Hepatocyte (in vitro differentiated cells): ENCODE results near the gene MACF1. TPM values are rescaled to one million over a fixed set of nuclear protein-coding genes. Genes with fewer than 3 reads are reported as not detected.
"Not testable (repeated sequence)": the region's sequence is repeated elsewhere in the genome, so short reads cannot be mapped to it uniquely, and the experiment has no call there.

Source experiments
- DNase-seq: peaks from one replicate; pipeline ENCODE4 v3.0.0-alpha.2; 2016; ENCODE audit warnings: low spot score
- H2AFZ ChIP-seq: fragments of 200-600 bp; sonication (generic); 2 replicates; pipeline ENCODE4 v1.6.0; 2016; ENCODE audit warnings: antibody characterized with exemption, mild to moderate bottlenecking
- H3K27ac ChIP-seq: fragments of 200-600 bp; sonication (generic); 2 replicates; pipeline ENCODE4 v1.5.1; 2016; ENCODE audit warnings: mild to moderate bottlenecking
- H3K27me3 ChIP-seq: fragments of 200-600 bp; sonication (generic); 2 replicates; pipeline ENCODE4 v1.6.1; 2016
- H3K36me3 ChIP-seq: fragments of 200-600 bp; sonication (generic); replicated peaks from 2 replicates; pipeline ENCODE4 v1.5.1; 2016; ENCODE audit warnings: low read depth; ENCODE audit not compliant: insufficient read depth
- H3K4me1 ChIP-seq: fragments of 200-600 bp; sonication (generic); 2 replicates; pipeline ENCODE4 v1.5.1; 2016; ENCODE audit warnings: mild to moderate bottlenecking, moderate library complexity; ENCODE audit not compliant: insufficient read depth
- H3K4me2 ChIP-seq: fragments of 200-600 bp; sonication (generic); 2 replicates; pipeline ENCODE4 v1.6.0; 2016
- H3K4me3 ChIP-seq: fragments of 200-600 bp; sonication (generic); 2 replicates; pipeline ENCODE4 v1.5.1; 2016; ENCODE audit warnings: mild to moderate bottlenecking
- H3K79me2 ChIP-seq: fragments of 200-600 bp; sonication (generic); 2 replicates; pipeline ENCODE4 v1.6.0; 2017; ENCODE audit warnings: mild to moderate bottlenecking
- H3K9me2 ChIP-seq: fragments of 200-600 bp; sonication (generic); replicated peaks from 2 replicates; pipeline ENCODE4 v1.6.0; 2017; ENCODE audit warnings: mild to moderate bottlenecking; ENCODE audit not compliant: insufficient read depth
- H3K9me3 ChIP-seq: fragments of 200-600 bp; sonication (generic); 2 replicates; pipeline ENCODE4 v1.5.1; 2016; ENCODE audit warnings: low read depth, mild to moderate bottlenecking
- H4K20me1 ChIP-seq: fragments of 200-600 bp; sonication (generic); 2 replicates; pipeline ENCODE4 v1.6.0; 2016; ENCODE audit warnings: mild to moderate bottlenecking; ENCODE audit not compliant: insufficient read depth, poor library complexity, severe bottlenecking
- EZH2 ChIP-seq: fragments of 200-600 bp; sonication (generic); IDR thresholded peaks from 2 replicates; pipeline ENCODE4 v1.6.1; 2016; ENCODE audit warnings: antibody characterized with exemption, mild to moderate bottlenecking, borderline replicate concordance
- EZH2phosphoT487 ChIP-seq: fragments of 200-600 bp; sonication (generic); IDR thresholded peaks from one replicate; pipeline ENCODE4 v1.6.1; 2018; ENCODE audit warnings: antibody characterized with exemption, mild to moderate bottlenecking, low read depth, moderate library complexity; ENCODE audit not compliant: unreplicated experiment, severe bottlenecking
- WGBS: methylation state at CpG from one replicate; pipeline ENCODE4 v1.1.6; 2016; ENCODE audit warnings: low lambda C conversion rate; ENCODE audit errors: missing lambda C conversion rate; 5-methylcytosine and 5-hydroxymethylcytosine counted together
- polyA plus RNA-seq: library from polyadenylated mRNA; unstranded; fragments of >200 nt; fragmentation: Nextera tagmentation; extraction: Ambion mirVana; gene quantifications from 2 replicates; pipeline ENCODE4 v1.2.1, GENCODE V29; 2016
- total RNA-seq: library from RNA; depleted of rRNA; stranded (reverse); fragments of >200 nt; gene quantifications from 2 replicates; pipeline ENCODE4 v1.2.3, GENCODE V29; 2014
- TF ChIP-seq, protein P1 (sequence below): fragments of 200-600 bp; sonication (generic); IDR thresholded peaks from 2 replicates; pipeline ENCODE4 v1.5.1; 2016; ENCODE audit warnings: antibody characterized with exemption, mild to moderate bottlenecking; ENCODE audit not compliant: poor library complexity

MACF1 gene
- total and polyA plus RNA-seq, 2 experiments from 2014 or later, result 47.1 to 136 TPM

- WGBS, result 0% methylated on average over 50 of the region's 112 CpGs
- Histone ChIP-seq H4K20me1 (no peaks in the 10 kb centered on the region), H3K79me2 (no peaks in the 10 kb centered on the region), H3K4me2 (peak within 1 kb of the TSS; percentile 92), H3K27me3 (peaks cover 29% of the 10 kb centered on the region), H3K4me3 (peak within 1 kb of the TSS; percentile 33), H3K9me3 (no peaks in the 10 kb centered on the region), H3K9me2 (no peaks in the 10 kb centered on the region), H3K4me1 (no peaks in the 10 kb centered on the region), H3K36me3 (no peaks in the 10 kb centered on the region), H3K27ac (no peak within 1 kb of the TSS), H2AFZ (peak within 1 kb of the TSS; percentile 63)
- TF ChIP-seq, protein P1, sequence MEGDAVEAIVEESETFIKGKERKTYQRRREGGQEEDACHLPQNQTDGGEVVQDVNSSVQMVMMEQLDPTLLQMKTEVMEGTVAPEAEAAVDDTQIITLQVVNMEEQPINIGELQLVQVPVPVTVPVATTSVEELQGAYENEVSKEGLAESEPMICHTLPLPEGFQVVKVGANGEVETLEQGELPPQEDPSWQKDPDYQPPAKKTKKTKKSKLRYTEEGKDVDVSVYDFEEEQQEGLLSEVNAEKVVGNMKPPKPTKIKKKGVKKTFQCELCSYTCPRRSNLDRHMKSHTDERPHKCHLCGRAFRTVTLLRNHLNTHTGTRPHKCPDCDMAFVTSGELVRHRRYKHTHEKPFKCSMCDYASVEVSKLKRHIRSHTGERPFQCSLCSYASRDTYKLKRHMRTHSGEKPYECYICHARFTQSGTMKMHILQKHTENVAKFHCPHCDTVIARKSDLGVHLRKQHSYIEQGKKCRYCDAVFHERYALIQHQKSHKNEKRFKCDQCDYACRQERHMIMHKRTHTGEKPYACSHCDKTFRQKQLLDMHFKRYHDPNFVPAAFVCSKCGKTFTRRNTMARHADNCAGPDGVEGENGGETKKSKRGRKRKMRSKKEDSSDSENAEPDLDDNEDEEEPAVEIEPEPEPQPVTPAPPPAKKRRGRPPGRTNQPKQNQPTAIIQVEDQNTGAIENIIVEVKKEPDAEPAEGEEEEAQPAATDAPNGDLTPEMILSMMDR, result no peak
- no peak for TF ChIP-seq EZH2
- TF ChIP-seq EZH2phosphoT487, result no peak
- DNase-seq, result peak; percentile 79
Observed at GRCh38 chr1:39491146-39491921, 286.8 kb downstream of the MACF1 start, which contains the start of gene BMP8A. Gene BMP8A, plus strand, starts transcription at chr1:39491636. Its CDS starts 356 bp downstream, at chr1:39491992.

GRCh38 chr1:39492118-39493042 is 287.9 kb downstream of the MACF1 start:
- not testable (repeated sequence) for H3K4me1 ChIP-seq, H4K20me1 ChIP-seq, DNase-seq, H3K4me3 ChIP-seq, H2AFZ ChIP-seq, H3K36me3 ChIP-seq, H3K27ac ChIP-seq, H3K79me2 ChIP-seq, H3K9me2 ChIP-seq, H3K9me3 ChIP-seq
- H3K4me2 ChIP-seq, result peak overlapping the region; percentile 92
- 26% methylated on average over 40 of the region's 67 CpGs for WGBS
- peaks cover 29% of the 10 kb centered on the region for H3K27me3 ChIP-seq

DNA sequence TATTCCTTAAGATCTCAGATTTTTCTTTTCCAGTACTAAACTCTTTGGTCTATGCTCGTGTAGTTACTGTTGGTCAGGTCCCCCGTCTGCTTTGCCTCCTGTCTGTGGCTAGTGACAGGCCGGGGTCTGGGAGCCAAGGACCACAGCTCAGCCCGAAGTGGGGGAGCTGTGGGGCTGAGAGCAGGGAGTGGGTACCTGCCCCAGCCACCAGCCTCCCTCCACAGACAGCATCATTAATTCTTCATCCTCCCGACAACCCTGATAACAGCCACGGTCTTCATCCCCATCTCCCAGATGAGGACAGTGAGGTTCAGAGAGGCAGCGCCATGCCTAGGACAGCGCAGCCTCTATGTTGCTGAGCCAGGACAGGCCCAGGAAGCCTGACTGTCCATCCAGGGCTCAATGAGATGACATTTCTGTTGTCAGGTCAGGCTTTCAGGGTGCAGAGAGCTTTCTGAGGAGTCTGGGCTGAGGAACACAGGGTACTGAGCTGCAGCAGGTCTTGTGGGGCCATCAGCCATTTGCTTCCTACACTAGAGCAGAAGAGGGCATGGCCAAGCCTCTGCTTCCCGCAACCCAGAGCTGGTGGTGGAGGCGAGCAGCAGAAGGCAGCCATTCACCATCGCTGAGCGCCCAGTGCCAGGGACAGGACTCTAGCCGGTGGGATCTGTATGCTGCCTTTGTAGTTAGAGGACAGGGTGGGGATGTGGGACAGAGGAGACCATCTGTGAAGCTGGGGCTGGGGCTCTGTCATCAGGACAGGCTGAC is 288.7 kb downstream of the MACF1 start:
- H3K9me2 ChIP-seq, DNase-seq, H3K4me1 ChIP-seq, H3K36me3 ChIP-seq, H3K4me2 ChIP-seq, H3K27ac ChIP-seq, H2AFZ ChIP-seq, H4K20me1 ChIP-seq, H3K4me3 ChIP-seq, H3K9me3 ChIP-seq, H3K79me2 ChIP-seq: not testable (repeated sequence)
- 93% methylated on average over 13 of the region's 13 CpGs for WGBS
- H3K27me3 ChIP-seq, result peaks cover 29% of the 10 kb centered on the region

DNA sequence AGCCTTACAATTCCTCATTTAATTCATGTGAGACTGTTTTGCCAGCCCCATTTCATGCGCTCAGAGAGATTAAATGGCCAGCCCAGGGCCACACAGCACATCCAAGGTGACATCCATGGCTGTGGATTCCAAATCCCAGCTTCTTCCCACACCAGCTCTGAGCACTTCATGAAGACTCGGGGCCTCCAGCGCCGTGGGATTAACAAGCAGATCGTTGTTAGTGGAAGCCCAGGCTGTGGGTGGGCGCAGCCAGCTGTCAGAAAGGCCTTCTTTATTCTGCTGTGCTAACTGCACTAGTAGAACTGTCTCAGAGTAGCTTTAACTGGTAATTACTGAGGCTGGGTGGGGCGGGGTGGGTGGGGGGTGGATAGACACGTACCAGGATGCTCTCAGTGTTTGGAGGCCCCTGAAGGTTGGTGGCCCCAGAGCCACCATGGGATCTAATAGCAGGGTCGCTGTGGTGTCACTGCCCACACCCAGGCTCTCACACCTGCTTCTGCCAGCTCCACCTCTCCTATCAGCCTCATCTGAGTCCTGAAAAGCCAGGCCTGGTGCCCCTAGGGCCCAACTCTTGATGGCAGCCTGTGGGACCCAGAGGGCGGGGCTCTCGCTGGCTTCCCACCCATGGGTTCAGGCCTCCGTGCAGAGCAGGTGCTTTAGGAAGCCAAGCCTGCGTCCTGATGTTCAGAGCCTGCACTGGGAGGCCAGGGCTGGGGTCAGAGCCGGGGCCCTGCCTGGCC is 290.3 kb downstream of the MACF1 start:
- DNase-seq, result no peak
- Histone ChIP-seq H3K79me2 (no peaks in the 10 kb centered on the region), H4K20me1 (no peaks in the 10 kb centered on the region), H2AFZ (no peak overlapping the region), H3K9me3 (no peaks in the 10 kb centered on the region), H3K4me1 (no peaks in the 10 kb centered on the region), H3K4me2 (no peak overlapping the region), H3K4me3 (no peak overlapping the region), H3K27ac (no peak overlapping the region), H3K9me2 (no peaks in the 10 kb centered on the region), H3K36me3 (no peaks in the 10 kb centered on the region), H3K27me3 (peaks cover 29% of the 10 kb centered on the region)
- TF ChIP-seq EZH2 (no peak), EZH2phosphoT487 (no peak)
- TF ChIP-seq, protein P1, result no peak
- 85% methylated on average over 14 of the region's 14 CpGs for WGBS

DNA sequence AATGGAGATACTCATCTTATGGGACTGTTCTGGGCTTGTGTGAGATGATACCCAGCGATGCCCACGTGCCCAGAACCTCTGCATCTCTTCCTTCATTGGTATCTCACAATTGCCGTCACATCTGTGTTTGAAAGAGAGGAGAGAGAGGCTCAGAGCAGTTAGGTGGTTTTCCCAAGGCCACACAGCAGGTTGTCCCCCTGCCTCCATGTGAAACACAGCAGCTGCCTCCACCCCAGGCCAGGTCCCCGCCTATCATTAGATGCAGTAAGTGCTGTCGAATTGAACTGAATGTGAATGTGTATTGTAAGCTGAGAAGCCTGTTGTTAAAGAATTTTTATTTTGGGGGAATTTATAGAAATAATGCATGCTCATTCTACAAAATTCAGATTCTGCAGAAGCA is 292.0 kb downstream of the MACF1 start:
- 91% methylated on average over 5 of the region's 5 CpGs for WGBS
- not testable (repeated sequence) for H3K27ac ChIP-seq, H3K4me2 ChIP-seq, H3K36me3 ChIP-seq, DNase-seq, H3K79me2 ChIP-seq, H2AFZ ChIP-seq, H3K9me3 ChIP-seq, H3K9me2 ChIP-seq, H4K20me1 ChIP-seq, H3K4me1 ChIP-seq, H3K4me3 ChIP-seq
- peaks cover 20% of the 10 kb centered on the region for H3K27me3 ChIP-seq
